ENCODE data around the gene LAMTOR5. TPM values are rescaled to one million over a fixed set of nuclear protein-coding genes. Genes with fewer than 3 reads are reported as not detected.

LAMTOR5 gene
- total RNA-seq, 1 experiment from 2014 or later, result 119 TPM

- Histone ChIP-seq H3K4me1 (ENCODE audit: control insufficient read depth, insufficient read depth, low read length) (no peaks in the 10 kb centered on the region), H3K36me3 (ENCODE audit: control insufficient read depth, insufficient read depth, low read length) (no peaks in the 10 kb centered on the region), H3K27me3 (ENCODE audit: control insufficient read depth, insufficient read depth, low read length) (peaks cover 2% of the 10 kb centered on the region), H3K27ac (ENCODE audit: low read length) (no peak overlapping the region), H3K9me3 (ENCODE audit: control insufficient read depth, insufficient read depth, low read depth, low read length) (no peaks in the 10 kb centered on the region), H3K4me3 (ENCODE audit: low read depth in 2 of 2, low read length in 2 of 2) (no peak overlapping the region)
- ChIA-PET CTCF (interaction anchor here (0.7 kb wide), 1 partner anchor 203 kb away, joined by 6 read pairs; no protein-coding TSS in a partner anchor), POLR2A (no interaction called here)
- TF ChIP-seq SIN3A (IDR thresholded peaks at IDR 0.05; ENCODE audit: borderline replicate concordance, insufficient read depth, low read depth, low read length) (no peak), POLR2AphosphoS5 (IDR thresholded peaks at IDR 0.05; ENCODE audit: low read depth, low read length) (no peak), CTCF (IDR thresholded peaks at IDR 0.05) (no peak), REST (IDR thresholded peaks at IDR 0.05; ENCODE audit: insufficient read depth in 1 of 2, low read depth in 2 of 2, low read length in 1 of 2) (no peak), TCF7L2 (IDR thresholded peaks at IDR 0.05; ENCODE audit: low read depth, low read length) (no peak)
- ATAC-seq, result no peak
- BruUV-seq (replicated peaks), result no TSS peak
- intact Hi-C loops (cut with micrococcal nuclease; ENCODE audit: unreplicated experiment) (no loop called here), in situ Hi-C loops (cut with HindIII; ENCODE audit: low pct_unique_long_range_greater_than_20kb, low sequenced_read_pairs) (no loop called here)
- DNase-seq (ENCODE audit: low read depth, low spot score), result no peak
Measured at GRCh38 chr1:110444561-110444960, 37.1 kb upstream of the LAMTOR5 start.

GRCh38 chr1:110443451-110443850, 36.0 kb upstream of the LAMTOR5 start:
- Histone ChIP-seq H3K27me3 (ENCODE audit: control insufficient read depth, insufficient read depth, low read length) (peaks cover 2% of the 10 kb centered on the region; the same call in 1 of the 2 replicates), H3K36me3 (ENCODE audit: control insufficient read depth, insufficient read depth, low read length) (no peaks in the 10 kb centered on the region), H3K9me3 (ENCODE audit: control insufficient read depth, insufficient read depth, low read depth, low read length) (no peaks in the 10 kb centered on the region), H3K4me1 (ENCODE audit: control insufficient read depth, insufficient read depth, low read length) (no peaks in the 10 kb centered on the region), H3K27ac (ENCODE audit: low read length) (no peak overlapping the region), H3K4me3 (ENCODE audit: low read depth in 2 of 2, low read length in 2 of 2) (no peak overlapping the region)
- ATAC-seq, result no peak
- POLR2A ChIA-PET, result no interaction called here
- intact Hi-C loops (cut with micrococcal nuclease; ENCODE audit: unreplicated experiment), result no loop called here
- in situ Hi-C loops (cut with HindIII; ENCODE audit: low pct_unique_long_range_greater_than_20kb, low sequenced_read_pairs), result no loop called here
- no peak for DNase-seq (ENCODE audit: low read depth, low spot score)
- BruUV-seq (replicated peaks), result no TSS peak
- TF ChIP-seq POLR2AphosphoS5 (IDR thresholded peaks at IDR 0.05; ENCODE audit: low read depth, low read length) (no peak), SIN3A (IDR thresholded peaks at IDR 0.05; ENCODE audit: borderline replicate concordance, insufficient read depth, low read depth, low read length) (no peak), REST (IDR thresholded peaks at IDR 0.05; ENCODE audit: insufficient read depth in 1 of 2, low read depth in 2 of 2, low read length in 1 of 2) (no peak), TCF7L2 (IDR thresholded peaks at IDR 0.05; ENCODE audit: low read depth, low read length) (no peak), CTCF (IDR thresholded peaks at IDR 0.05) (no peak)
- CTCF ChIA-PET, result no interaction called here
